SIG-M5 (cell line): ENCODE data around the gene BCL2L15.

Experiments used
- DNase-seq: peaks from one replicate; lab custom pipeline; 2025; lab: John Stamatoyannopoulos, UW

Gene BCL2L15

DNA sequence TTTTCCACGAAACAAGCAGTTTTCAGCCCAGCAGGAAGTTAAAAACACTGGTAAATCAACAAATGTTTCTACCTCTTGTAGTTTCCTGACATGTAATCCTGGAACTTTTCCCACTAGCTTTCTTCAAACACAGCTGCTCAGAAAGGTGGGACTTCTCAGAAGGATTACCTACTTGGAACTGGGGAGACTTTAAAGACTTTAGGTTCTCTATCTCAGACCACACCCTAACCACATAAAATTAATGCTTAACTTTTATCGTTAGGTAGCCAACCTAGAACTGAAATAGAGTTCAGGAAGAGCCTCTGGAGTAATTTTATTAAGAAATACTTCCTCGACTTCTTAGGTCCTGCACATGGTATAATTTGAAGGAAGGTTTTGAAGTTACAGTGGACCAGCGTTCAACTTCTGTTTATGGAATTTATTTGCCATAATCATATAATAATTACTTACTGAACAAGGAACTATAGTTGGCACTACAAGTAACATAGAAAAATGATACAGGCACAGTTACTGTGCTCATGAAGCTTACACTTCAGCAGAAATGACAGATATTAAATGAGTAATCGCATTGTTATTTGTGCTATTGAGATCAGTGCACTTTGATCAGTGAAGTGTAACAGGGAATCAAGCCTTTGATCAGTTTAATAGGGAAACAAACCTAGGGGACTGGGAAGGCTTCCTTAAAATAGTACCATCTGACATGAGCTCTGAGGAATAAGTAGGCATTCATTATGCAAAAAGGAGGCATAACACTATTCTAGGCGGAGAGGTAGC is at the start of gene BCL2L15:
TSS of gene BCL2L15 (minus strand) at position 180 of the 774 bp plus-strand sequence. CDS start 206 bp downstream, outside the sequence.
- DNase-seq = no peak

DNA sequence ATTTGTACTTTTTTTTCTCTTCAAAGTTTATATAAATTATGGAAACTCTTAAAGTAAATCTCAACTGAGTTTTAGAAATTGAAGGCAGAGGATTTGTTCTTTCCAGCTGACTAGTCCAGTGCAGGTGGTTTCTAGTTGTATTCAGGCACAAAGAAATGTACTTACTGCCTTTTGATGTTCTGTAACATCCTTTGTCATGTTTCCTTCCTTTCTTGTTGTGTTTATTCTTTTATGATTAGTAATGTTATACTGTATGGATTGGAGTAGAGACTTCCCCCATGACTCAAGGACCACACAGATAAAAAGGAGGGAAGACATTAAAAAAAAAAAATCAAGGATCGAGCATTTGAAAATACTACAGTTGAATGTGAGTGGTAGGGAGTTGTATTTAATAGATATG is 49.8 kb upstream of the BCL2L15 start:
- DNase-seq = no peak

DNA sequence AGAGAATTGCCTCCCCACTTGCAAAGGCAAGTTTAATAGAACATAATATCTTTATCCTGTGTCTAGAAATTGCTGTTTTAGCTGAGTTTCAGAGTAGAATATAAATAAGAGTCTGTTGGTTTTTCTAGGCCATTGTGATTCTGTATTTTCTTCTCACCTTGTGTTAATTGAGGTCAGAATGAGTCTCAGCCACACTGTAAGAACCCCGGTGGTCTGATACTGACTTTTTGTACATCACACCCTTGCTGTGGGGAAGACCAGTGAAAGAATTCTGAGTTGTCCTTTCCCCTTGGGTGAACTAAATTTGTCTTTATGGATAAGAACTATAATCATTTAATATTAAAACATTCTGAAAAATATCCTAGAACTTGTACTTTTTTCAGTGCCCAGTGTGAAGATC is 48.6 kb upstream of the BCL2L15 start:
- DNase-seq = no peak

DNA sequence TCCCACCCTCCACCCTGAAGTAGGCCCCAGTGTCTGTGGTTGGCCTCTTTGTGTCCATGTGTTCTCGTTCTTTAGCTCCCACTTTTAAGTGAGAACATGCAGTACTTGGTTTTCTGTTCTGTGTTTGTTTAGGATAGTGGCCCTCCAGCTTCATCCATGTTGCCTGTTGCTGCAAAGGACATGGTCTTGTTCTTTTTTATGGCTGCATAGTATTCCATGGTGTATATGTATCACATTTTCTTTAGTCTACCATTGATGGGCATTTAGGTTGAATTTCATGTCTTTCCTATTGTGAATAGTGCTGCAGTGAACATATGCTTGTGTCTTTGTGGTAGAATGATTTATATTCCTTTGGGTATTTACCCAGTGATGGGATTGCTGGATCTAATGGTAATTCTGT is 47.8 kb upstream of the BCL2L15 start:
- no peak for DNase-seq

DNA sequence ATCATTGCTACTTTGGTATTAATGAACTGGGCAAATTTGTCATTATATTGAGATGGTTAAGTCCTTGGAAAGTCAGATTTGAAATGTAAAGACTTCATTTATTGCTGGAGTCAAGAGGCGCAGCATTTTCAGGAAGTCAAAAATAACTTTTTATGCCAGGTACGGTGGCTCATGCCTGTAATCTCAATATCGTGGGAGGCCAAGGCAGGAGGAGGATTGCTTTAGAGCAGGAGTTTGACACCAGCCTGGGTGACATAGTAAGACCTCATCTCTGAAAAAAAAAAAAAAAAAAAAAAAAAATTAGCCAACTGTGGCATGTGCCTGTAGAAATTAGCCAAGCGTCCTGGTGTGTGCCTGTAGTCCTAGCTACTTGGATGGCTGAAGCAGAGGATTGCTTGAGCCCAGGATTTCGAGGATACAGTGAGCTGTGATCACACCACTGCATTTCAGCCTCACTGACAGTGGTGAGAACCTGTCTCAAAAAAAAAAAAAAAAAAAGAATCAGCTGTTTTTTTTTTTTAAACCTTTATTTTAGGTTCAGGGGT is 47.2 kb upstream of the BCL2L15 start:
- DNase-seq = no peak

DNA sequence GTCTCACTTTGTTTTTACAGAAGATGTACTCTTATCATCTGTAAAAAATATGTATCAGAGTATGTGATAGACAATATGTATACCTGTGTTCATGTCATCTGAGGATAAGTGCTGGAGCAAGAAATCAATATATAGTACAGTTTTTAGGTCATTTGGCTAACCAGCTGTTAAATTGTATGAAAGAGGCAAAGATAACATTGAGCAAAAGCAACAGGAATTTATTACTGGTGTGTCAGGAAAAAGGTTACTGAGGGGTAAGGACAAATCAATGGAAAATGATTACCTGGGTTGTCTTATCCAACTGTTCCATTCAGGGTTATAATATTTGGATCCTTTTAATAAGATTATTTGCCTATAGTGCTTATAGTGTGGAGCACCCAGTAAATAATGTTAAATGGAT is 46.6 kb upstream of the BCL2L15 start:
- DNase-seq = no peak

DNA sequence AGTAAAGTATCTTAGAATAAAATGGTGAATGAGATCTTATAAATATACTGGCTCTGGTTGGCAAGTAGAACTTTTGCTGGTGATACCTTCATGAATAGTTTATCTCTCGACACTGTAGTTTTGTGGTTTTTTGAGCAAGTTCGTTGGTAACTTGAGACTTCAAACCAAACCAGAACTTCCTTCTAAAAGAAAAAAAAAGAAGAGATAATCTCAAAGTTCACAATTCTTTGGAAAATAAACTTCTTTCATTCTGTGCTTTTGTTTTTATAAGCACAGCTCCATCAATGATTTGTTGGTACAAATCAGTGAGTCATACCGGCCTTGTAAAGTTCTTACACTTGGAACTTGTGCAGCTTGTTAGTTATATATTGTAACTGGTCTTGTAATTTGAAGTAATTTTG is 44.1 kb upstream of the BCL2L15 start:
- DNase-seq = no peak

DNA sequence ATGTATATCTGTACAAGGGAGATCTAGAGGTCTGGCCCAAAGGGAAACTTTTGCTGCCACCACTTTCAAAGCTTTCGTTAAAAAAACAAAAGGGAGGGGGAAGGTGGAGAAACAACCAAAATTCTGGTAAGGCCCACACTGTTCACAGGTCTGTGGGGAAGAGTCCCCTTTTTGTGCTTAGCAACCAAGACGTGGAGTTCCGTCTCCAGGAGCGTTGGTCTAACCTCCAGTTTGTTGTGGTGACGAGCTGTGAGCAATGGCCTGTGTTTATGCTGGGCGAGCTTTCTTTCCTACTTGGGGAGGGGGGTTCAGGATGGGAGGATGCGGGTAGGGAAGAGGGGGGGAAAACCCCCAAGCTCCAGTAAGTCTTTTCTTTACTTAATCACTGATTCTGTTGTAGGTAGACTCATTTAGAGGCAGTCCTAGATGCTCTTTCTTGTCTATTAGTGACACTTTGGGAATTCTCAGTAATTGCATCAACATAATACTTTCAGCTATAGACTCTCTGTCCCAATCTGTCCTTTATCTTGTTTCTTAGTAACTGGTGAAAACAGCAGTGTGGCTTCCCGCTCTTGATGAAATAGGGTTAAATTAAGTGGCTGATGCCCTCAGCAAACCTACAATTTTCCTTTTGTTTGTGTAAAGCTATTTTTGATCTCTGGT is 43.2 kb upstream of the BCL2L15 start:
- peak; percentile 39 for DNase-seq

DNA sequence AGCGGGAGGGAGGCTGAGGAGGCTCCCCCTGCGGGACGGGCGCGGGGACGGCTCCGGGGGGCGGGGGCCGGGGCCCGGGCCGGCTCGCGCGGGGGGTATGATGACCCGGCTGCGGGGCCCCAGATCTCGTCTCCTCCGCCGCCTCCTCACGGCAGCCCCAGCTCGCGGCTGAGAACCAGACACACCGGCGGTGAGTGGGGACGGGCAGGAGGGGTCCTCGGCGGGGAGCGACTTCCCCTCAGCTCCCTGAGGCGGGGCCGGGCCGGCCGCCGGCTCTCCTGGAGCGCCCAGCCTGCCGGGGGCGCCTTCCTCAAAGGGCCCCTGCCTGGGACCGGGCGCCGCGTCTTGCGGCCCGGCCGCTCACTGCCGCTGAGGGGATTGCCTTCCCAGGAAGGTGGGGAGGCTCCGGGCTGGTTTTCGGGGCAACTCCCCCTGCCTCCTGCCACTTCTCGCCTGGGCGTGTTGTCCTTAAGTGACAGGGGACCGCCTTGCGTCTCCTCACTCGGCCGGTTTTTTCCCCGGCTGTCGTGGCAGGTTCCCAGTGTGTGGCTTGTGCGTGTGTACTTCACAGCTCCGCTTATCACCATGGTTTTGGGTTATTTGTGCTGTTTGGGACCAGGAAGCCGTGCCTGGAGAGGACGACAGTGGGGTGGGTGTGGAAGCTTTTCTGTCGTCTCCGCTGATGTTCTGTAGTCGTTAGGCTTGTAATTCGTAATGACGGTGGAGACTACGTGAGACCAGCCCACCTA is 42.5 kb upstream of the BCL2L15 start:
- DNase-seq = no peak

DNA sequence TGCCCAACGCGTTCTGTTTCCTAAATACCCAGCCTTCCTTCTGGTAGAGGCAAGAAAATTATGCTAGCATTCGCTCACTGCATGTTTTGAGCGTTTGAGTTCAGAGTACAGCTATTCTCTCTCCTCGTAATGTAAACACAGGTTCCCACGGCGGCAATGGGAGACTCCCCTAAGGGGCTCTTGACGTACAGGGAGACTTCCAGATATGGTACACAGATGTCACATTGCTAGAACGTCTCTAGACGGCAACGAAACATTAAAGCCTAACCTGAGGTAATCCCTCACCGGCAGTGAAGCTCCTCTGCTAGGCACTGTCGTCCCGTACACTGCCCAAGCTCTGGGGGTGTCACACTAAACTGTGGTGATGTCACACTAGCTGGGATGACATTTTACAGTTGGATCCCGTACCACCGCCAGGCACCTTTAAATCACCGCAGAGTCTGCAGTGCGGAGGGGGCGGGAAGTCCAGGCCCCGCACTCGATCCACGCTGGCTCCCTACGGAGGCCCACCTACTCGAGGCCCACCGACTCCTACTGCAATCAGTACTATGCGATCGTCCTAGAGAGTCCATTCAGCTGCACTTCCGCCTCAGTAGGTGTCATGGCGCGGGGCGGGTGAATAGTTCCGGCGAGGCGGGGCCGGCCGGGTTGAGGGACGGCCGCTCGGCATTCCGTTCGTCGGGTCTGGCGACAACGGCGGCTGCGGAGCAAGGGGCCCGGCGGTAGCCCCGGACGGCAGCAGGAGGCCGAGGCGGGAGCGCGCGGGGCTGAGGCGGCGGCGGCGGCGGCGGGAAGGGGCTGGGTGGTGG is 41.8 kb upstream of the BCL2L15 start, which contains the start of gene HIPK1:
TSS of gene HIPK1 (plus strand) at position 384 of the 809 bp plus-strand sequence.
- DNase-seq = peak; percentile 35

DNA sequence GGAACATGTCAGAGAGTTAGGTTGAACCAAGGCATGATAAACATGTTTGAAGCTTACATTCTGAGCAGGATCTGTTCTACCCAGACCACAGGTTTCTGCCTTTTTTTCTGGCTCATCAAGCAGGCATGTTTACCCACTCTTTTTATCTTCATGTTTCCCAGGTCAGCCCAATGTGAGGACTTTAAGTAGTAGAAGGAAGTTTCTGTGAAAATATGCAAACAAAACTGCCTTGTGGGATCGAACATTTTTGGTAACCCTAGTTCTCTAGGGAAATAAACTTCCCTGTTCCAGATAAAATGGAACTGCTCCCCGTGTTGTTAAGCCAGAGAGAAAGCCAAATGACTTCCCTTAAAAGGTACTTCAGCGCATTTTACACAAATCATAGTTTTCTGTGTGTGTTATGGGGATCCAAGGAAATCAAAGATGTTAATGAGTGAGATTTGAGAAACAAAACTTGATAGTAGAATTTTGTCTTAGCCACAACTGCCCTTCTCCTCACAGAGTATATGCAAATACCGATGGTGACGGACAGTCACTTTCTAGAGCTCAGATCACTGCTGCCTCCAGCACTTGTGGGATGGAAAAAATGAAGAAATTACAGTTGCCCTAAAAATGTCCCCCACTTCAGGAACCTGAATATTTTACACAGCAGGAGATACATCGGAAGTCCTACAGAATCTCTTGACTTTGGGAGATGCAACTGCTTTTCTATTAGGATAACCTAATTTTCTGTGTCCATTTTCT is 41.0 kb upstream of the BCL2L15 start:
- no peak for DNase-seq

DNA sequence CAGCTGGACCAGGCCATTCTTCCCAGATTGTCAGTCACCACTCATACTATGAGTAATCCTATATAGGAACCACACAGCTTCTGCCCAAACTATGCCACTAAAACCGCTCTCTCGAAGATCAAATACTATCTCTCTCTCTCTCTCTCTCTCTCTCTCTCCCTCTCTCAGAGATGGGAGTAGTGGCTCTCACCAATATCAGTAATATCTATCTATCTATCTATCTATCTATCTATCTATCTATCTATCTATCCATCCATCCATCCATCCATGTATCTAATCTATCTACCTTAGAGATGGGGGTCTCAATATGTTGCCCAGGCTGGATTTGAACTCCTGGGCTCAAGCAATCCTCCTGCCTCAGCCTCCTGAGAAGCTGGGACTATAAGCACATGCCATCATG is 37.1 kb upstream of the BCL2L15 start:
- no peak for DNase-seq

DNA sequence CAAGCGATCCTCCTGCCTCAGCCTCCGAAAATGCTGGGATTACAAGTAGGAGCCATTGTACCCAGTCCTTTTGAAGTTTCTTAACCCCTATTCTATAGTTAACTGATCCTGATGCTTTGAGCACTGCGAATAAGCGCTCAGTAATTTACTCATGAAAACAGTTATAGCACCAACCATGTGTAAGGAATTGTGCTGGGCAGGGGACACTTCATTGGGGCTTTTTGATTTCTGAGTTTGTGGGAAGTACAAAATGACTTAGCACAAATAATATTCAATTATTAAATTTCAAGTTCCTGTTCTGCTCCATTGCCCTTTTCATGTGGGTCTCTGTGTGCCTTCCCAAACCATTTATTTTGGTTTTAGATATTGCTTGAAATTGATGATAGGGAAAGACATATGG is 35.6 kb upstream of the BCL2L15 start:
- DNase-seq = no peak

DNA sequence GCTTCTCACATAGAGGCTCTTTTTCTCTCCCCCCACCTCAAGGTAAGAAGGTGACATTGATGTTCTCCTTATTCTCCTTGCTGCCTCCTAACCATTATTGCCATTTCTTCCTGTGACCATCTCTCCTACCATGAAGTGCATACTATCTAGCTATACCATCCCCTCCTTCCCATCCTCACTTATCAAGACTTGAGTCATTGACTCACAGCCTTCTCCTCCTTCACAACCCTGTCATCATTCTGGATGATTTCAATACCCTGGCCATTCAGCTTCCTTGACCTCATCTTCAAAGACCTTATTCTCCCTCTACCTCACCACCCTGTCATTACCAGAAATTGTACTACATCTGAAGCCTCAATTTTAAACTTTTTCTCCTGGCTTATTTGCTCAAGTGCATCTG is 30.9 kb upstream of the BCL2L15 start:
- DNase-seq = no peak

DNA sequence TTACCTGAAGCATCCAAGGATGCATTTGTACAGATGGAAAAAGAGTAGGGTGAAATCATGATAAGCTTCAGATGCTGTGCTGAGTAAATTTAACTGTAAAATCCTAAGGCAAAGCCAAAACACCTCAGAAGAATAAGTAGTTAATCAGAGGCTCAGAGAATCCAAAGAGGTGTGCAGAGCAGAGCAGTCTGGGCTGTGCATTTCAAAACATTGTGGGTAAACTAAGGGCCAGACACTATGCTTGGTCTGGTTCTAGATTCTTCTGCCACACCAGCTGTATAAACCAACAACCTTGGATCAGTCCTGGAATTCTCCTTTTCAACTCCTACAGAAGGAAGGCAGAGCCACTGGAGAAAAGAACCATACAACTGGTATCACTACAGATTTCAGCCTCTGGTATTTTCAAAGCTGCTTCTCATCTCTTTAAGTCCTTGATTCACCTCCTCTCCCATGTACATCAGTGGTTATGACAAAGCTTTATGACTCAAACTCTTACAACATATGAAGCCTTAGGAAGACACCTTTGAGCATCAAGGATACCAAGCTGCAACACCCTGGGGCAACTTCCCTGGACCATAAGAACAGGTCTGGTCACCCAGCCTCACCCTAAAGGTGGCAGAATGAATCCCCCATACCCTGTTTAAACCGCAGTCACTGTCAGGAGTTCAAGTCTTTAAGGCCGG is 30.2 kb upstream of the BCL2L15 start:
- DNase-seq = no peak

DNA sequence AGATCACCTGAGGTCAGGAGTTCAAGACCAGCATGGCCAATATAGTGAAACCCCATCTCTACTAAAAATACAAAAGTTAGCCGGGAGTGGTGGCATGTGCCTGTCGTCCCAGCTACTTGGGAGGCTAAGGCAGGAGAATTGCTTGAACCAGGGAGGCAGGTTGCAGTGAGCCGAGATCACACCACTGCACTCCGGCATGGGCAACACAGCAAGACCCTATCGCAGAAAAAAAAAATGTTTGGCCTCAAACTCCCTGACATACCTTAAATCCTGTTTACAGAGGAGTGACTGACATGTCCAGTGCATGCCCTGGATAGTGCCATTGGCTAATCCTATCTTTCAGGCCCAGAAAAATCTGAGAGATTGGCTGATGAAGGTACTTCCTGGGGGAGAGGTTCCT is 29.6 kb upstream of the BCL2L15 start:
- DNase-seq = no peak

DNA sequence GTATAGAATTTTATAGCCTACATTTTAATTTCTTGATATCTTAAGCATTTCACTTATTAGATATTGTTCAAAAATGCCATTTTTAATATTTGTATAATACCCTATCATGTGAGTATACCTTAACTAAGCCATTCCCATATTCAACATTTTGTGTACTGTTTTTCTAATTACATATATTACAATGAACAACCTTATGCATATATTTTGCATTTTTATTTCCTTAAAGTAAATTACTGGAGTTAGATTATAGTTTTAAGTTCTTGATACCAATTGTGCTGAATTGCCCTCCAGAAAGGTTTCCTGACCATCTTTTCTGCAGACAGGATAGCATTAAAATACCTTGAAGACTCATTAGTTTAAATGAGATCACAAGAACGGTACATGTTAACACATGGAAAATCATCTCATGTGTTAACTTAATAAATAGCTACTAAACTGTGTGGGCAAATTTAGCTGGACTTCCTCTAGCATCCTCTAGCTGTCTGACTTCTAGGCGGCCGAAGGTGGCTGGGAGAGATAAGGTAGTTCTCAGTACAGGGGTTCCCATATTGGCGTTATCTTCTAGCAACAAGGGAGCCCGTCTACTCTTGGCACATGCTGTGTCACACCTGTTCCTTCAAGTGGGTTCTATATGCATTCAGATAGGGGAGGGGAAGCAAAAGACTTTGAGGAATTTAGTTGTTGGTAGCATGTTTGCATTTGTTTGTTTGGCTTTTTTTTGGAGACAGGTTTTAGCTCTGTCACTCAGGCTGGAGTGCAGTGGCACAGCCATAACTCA is 26.7 kb upstream of the BCL2L15 start:
- no peak for DNase-seq

DNA sequence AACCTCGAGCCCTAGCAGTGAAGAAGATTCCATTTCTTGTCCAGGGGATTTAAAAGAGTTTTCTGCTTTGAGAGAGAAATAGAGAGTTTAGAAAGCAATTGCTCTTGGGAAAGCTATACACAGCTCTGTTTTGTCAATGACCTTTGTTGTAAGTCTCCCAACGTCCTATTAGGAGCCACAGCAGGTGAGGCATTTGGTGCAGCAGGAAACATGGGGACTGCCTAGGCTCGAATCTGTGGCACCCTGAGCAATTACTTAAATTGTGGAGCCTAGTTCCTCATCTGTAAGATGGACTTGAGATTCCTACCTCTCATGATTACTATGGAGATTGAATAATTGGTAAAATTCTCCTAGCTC is 25.9 kb upstream of the BCL2L15 start:
- no peak for DNase-seq

DNA sequence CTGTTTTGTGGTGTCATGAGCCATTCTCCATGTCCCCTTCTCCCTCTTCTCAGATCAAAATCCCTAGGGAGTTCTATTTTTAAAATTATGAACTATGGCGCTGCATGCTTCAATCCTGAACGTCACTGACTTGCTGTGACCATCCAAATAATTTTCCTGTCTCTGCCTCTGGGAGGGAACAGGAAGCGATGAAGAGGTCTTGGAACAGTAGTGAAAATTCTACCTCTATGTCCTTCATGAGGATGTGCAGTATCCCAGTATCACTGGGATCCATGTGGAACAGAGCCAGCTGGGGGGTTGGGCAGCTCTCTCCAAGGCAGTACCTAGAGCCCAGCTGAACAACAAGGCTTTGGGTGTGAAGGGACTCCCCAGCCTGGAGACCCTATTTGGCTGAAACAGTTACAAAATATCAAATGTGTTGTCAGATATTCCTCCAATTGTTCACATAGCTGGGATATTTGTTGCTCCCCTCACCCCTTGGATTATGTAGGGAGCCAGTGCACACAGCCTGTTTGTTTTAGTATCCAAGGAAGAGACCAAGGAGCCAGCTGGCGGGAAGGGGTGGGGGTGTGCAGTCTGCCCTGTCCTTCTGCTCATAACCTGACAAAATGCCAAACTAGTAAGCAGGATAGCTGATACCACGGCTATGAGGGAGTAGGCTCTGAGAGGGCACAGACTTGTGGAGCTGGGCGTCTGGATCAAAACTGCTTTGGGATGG is 25.4 kb upstream of the BCL2L15 start:
- no peak for DNase-seq
